ENCODE data around the gene RAD18.

RAD18 gene

GRCh38 chr3:8837162-8837561 is 126.1 kb downstream of the RAD18 start:
- DNase-seq (ENCODE audit: low spot score) (peak; percentile 83), FAIRE-seq (peak; percentile 81)

- DNase-seq (ENCODE audit: low spot score), result no peak
- FAIRE-seq, result no peak
Measured at GRCh38 chr3:8836096-8836495, 127.2 kb downstream of the RAD18 start.

- FAIRE-seq (no peak), DNase-seq (ENCODE audit: low spot score) (no peak)
Measured at GRCh38 chr3:8835385-8835784, 127.9 kb downstream of the RAD18 start.

GRCh38 chr3:8834974-8835373 is 128.3 kb downstream of the RAD18 start:
- DNase-seq (ENCODE audit: low spot score) (no peak), FAIRE-seq (no peak)

GRCh38 chr3:8827641-8828040 is 135.6 kb downstream of the RAD18 start:
- DNase-seq (ENCODE audit: low spot score) (no peak), FAIRE-seq (no peak)
